Epithelial cell of proximal tubule (primary cell): ENCODE measurements around the gene NRXN3. TPM values are rescaled to one million over a fixed set of nuclear protein-coding genes. Genes with fewer than 3 reads are reported as not detected.

ENCODE experiments used
- DNase-seq: peaks from one replicate; pipeline ENCODE4 v3.0.0-alpha.2; 2011; ENCODE audit warnings: low read depth
- H3K4me3 ChIP-seq: 2 replicates; pipeline ENCODE4 v1.5.1; 2011; ENCODE audit warnings: low read depth, mild to moderate bottlenecking, low read length
- total RNA-seq: library from RNA; depleted of rRNA; stranded (reverse); fragments of >200 nt; gene quantifications from 2 replicates; pipeline ENCODE4 v1.2.3, GENCODE V29; 2015
- TF ChIP-seq, protein P1 (sequence below): conservative IDR thresholded peaks from 2 replicates; pipeline ENCODE4 v1.5.1; 2012; ENCODE audit warnings: low read depth, mild to moderate bottlenecking, low read length

The NRXN3 gene
- total RNA-seq, 1 donor from 2014 or later = 1.2 TPM

- H3K4me3 ChIP-seq = no peak overlapping the region
- no peak for DNase-seq
- TF ChIP-seq, protein P1, sequence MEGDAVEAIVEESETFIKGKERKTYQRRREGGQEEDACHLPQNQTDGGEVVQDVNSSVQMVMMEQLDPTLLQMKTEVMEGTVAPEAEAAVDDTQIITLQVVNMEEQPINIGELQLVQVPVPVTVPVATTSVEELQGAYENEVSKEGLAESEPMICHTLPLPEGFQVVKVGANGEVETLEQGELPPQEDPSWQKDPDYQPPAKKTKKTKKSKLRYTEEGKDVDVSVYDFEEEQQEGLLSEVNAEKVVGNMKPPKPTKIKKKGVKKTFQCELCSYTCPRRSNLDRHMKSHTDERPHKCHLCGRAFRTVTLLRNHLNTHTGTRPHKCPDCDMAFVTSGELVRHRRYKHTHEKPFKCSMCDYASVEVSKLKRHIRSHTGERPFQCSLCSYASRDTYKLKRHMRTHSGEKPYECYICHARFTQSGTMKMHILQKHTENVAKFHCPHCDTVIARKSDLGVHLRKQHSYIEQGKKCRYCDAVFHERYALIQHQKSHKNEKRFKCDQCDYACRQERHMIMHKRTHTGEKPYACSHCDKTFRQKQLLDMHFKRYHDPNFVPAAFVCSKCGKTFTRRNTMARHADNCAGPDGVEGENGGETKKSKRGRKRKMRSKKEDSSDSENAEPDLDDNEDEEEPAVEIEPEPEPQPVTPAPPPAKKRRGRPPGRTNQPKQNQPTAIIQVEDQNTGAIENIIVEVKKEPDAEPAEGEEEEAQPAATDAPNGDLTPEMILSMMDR = no peak
Observed at GRCh38 chr14:79904497-79904896, 1734.3 kb downstream of the NRXN3 start.

- TF ChIP-seq, protein P1 = no peak
- DNase-seq = no peak
- no peak overlapping the region for H3K4me3 ChIP-seq
Observed at GRCh38 chr14:79906994-79907393, 1736.8 kb downstream of the NRXN3 start.

- no peak for DNase-seq
- H3K4me3 ChIP-seq = no peak overlapping the region
- TF ChIP-seq, protein P1 = no peak
Observed at GRCh38 chr14:79910086-79910485, 1739.9 kb downstream of the NRXN3 start.

DNA sequence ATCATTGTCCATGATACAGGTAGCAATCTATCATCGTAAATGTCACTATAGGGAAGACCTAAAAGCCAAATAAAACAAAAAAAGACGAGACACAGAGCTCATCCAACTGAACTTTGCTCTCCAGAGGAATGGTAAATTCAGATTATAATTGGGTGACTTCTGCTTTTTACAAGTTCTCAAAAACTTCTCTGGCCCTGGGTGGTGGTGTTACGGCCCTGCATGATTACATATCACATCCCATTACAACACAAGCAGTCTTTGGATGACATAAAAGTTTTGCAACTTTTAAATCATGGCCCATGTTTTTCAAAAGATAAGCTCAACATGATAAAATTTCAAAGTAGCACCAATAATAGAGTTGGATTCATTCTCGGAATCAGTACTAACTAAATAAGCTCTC lies 1741.6 kb downstream of the NRXN3 start:
- no peak for DNase-seq
- H3K4me3 ChIP-seq = no peak overlapping the region
- TF ChIP-seq, protein P1 = no peak

DNA sequence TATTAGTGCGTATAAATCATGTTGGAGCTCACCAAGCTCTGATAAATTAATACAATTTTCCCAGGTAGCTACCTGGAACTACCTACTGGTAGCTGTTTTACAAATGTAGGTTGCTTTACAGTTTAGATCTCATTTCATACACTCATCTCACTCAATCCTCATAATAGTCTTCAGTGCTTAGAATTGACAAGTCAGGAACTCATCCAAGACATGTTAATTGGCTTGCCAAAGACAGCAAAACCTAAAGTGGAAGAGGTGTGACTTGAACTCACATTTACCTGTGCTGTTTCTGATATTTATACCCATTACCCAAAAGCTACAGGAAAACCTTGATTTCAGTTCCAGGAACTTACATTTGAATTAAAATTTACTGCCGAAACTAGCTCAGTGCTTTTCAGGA lies 1744.4 kb downstream of the NRXN3 start:
- no peak for DNase-seq
- TF ChIP-seq, protein P1 = no peak
- H3K4me3 ChIP-seq = no peak overlapping the region

- DNase-seq = no peak
- TF ChIP-seq, protein P1 = no peak
- H3K4me3 ChIP-seq = no peak overlapping the region
Observed at GRCh38 chr14:79915406-79915805, 1745.2 kb downstream of the NRXN3 start.

GRCh38 chr14:79916281-79916680 lies 1746.1 kb downstream of the NRXN3 start:
- TF ChIP-seq, protein P1 = no peak
- no peak overlapping the region for H3K4me3 ChIP-seq
- DNase-seq = no peak
